Epithelial cell of prostate (primary cell): ENCODE results near the gene FASTKD2.

Experiments used
- DNase-seq: peaks from one replicate; pipeline ENCODE4 v3.0.0-alpha.2; 2011; ENCODE audit warnings: low read depth, low spot score
- H3K27ac ChIP-seq: fragments of 450-650 bp; 2 replicates; pipeline ENCODE4 v1.5.1; 2017; ENCODE audit warnings: mild to moderate bottlenecking

Gene FASTKD2

DNA sequence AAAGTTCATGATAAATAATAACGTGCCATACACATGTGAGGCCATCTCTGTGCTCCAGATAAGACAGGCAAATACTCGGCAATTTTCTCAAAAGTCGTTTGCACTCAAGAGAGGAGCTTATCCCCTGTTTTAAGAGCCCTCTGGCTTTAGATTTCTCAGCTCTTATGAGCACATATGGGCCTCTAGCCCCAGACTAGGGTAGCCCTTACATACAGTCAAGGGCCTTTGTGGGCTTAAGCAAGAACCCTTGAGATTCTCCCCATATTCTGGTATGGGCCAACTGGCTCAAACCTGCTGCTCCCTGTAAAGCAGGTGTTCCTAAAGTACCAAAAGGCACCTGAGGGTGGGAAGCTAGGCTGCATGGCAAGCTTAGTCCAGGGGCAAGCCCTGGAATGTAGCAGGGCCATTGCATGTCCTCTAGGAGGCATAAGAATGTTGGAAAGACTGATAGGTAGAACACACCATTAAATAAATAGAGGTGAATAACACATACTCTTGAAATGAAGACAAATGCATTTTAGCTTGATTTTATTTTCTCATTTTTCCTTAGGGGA is 66.1 kb downstream of the FASTKD2 start:
- DNase-seq, result no peak
- H3K27ac ChIP-seq, result no peak overlapping the region

DNA sequence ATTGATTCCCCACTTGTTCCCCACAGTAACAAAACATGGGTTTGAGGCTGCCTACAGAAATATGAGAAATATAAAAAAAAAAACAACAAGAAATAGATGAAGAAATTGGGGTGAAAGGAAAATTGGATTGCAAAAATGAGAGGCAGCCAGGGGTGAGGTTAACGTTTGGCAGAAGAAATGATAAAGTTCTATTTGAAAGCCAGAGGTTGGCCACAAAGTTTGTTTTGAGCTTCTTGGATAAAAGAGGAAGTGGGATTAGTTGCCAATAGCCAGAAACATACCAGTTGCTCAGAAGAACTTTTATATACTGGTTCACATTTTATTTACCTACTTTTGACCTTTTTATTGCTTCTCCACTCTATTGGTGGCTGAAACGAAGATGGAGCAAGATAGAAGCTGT is 67.5 kb downstream of the FASTKD2 start:
- DNase-seq, result no peak
- no peak overlapping the region for H3K27ac ChIP-seq

DNA sequence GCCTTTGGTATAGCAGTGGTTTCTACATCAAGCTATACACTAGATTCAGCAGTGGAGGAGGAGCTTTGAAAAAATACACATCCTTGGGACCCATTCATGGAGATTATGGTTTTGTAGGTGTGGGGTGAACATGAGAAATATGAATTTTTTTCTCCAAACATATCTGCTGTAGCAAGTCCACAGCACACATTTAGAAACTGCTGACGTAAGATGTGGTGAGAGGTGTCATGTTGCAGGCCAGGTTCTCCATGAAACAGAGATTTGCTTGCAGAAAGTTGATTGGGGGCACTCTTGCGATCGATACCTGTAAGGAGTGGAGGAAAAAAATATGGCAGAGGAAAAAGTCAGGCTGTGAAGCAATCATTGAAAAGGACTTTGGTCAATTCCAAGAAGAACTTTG is 67.9 kb downstream of the FASTKD2 start:
- H3K27ac ChIP-seq, result no peak overlapping the region
- no peak for DNase-seq

DNA sequence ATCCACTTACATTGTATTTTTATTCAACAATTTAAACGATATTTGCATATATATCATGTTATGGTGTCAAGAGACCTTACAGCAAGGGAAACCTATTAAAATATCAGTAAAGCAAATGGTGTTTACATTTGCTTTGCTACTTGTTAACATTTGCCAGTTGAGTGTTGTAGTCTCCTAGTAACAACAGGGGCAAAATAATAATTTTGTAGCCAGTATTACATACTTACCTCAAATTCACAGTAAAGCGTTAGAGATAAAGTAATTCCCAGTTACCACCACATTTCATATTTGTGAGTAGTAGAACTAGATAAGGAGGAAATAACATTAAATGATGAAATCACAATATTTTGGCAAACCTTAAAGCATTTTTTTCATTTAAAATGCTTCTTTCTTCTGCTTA is 71.3 kb downstream of the FASTKD2 start:
- no peak for DNase-seq

DNA sequence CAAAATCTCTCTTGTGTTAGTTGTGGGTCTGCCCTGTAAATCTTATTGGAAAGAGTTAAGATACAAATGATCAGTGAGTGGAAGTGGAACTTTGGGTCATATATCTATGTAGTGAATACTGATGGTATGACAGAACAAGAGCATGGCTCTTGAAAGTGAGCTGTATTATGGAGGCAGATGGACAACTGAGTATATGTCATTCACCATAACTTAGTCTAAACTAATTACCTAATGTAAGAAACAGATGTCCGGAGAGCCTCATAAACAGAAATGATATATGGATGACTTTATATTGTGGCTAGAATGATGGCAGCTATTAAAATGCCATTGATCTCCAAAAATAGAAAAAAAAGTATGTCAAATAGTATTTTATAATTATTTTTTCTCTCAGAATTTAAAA is 72.4 kb downstream of the FASTKD2 start:
- no peak overlapping the region for H3K27ac ChIP-seq
- DNase-seq, result no peak

More for the DNA sequence above, 71.3 kb downstream of the FASTKD2 start:
- H3K27ac ChIP-seq, result no peak overlapping the region

DNA sequence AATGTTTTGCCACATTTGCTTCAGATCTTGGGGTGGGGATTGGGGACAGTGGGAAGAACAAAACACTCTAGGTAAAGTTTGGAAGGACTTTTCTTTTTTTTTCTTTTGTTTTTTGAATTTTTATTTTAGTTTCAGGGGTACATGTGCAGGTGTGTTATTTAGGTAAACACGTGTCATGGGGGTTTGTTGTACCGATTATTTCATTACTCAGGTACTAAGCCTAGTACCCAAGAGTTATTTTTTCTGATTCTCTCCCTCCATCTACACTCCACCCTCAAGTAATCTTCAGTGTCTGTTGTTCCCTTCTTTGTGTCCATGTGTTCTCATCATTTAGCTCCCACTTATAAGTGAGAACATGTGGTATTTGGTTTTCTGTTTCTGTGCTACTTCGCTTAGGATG is 73.3 kb downstream of the FASTKD2 start:
- DNase-seq, result no peak
- no peak overlapping the region for H3K27ac ChIP-seq

DNA sequence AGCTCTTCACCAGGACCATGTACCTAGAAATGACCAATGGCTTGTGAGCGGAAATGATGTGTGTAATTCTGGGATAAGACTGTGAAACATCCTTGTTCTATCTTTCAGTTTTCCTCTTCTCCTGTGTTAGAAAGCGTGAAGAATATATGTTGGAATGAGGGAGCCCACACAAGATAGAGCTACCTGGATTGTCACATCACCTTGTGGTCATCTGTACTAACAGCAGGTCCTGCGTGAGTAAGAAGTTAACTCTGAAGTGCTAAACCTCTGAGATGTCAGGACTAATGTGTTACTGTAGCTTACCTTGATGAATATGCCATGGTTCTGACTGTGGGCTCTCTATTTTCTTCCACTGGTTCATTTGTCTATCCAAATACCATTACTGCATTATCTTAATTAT is 75.6 kb downstream of the FASTKD2 start:
- DNase-seq, result no peak
- no peak overlapping the region for H3K27ac ChIP-seq
